Measurements from ENCODE around the gene UCMA. TPM values are rescaled to one million over a fixed set of nuclear protein-coding genes. Genes with fewer than 3 reads are reported as not detected.

Gene UCMA
- total RNA-seq, 4 donors from 2014 or later: not detected

GRCh38 chr10:13184730-13185514 is 49.3 kb downstream of the UCMA start:
- H3K36me3 ChIP-seq: no peaks in the 10 kb centered on the region
- no peak for TF ChIP-seq CTCF (IDR thresholded peaks at IDR 0.05)
- TF ChIP-seq POLR2A (IDR thresholded peaks at IDR 0.05): peak in 1 of 2 donors; percentile 33
- peaks cover 0 to 16% of the 10 kb centered on the region in 2 donors for H3K4me1 ChIP-seq
- intact Hi-C loops (cut with DNase I): no loop called here
- no peak overlapping the region for H3K4me3 ChIP-seq (replicated peaks in 1 of 3)
- no peaks in the 10 kb centered on the region for H3K27me3 ChIP-seq
- peak; percentile 96 to 98 for DNase-seq
- H3K27ac ChIP-seq: peak overlapping the region; percentile 33 to 96 (median 90)
- 45 to 49% methylated on average over 3 to 5 of the region's 5 CpGs for WGBS, 2 donors
- no peaks in the 10 kb centered on the region for H3K9me3 ChIP-seq

- no peaks in the 10 kb centered on the region for H3K9me3 ChIP-seq
- 48 to 84% methylated on average over 2 of the region's 2 CpGs for WGBS, 2 donors
- no peaks in the 10 kb centered on the region for H3K36me3 ChIP-seq
- no peak for DNase-seq
- no peaks in the 10 kb centered on the region for H3K27me3 ChIP-seq
- no peak overlapping the region for H3K4me3 ChIP-seq (replicated peaks in 1 of 3)
- TF ChIP-seq CTCF (IDR thresholded peaks at IDR 0.05): no peak
- no peak for TF ChIP-seq POLR2A (IDR thresholded peaks at IDR 0.05)
- H3K27ac ChIP-seq: peak overlapping the region; percentile 59 to 96 (median 63)
- intact Hi-C loops (cut with DNase I): no loop called here
- peaks cover 0 to 16% of the 10 kb centered on the region in 2 donors for H3K4me1 ChIP-seq
These were observed 49.9 kb downstream of the UCMA start for GRCh38 chr10:13184276-13184675.

GRCh38 chr10:13183625-13184024 is 50.5 kb downstream of the UCMA start:
- DNase-seq: peak in 1 of 2 donors; percentile 16
- Histone ChIP-seq H3K4me3 (replicated peaks in 1 of 3) (no peak overlapping the region), H3K27me3 (no peaks in the 10 kb centered on the region), H3K9me3 (no peaks in the 10 kb centered on the region), H3K27ac (peak overlapping the region; percentile 59 to 96 (median 63)), H3K36me3 (no peaks in the 10 kb centered on the region), H3K4me1 (peaks cover 0 to 16% of the 10 kb centered on the region in 2 donors)
- TF ChIP-seq CTCF (IDR thresholded peaks at IDR 0.05) (no peak), POLR2A (IDR thresholded peaks at IDR 0.05) (no peak)
- 76 to 81% methylated on average over 5 of the region's 5 CpGs for WGBS, 2 donors
- intact Hi-C loops (cut with DNase I): no loop called here

- Histone ChIP-seq H3K27me3 (no peaks in the 10 kb centered on the region), H3K4me1 (peaks cover 0 to 16% of the 10 kb centered on the region in 2 donors), H3K27ac (no peak overlapping the region), H3K9me3 (no peaks in the 10 kb centered on the region), H3K36me3 (no peaks in the 10 kb centered on the region), H3K4me3 (replicated peaks in 1 of 3) (no peak overlapping the region)
- intact Hi-C loops (cut with DNase I): no loop called here
- DNase-seq: no peak
- TF ChIP-seq CTCF (IDR thresholded peaks at IDR 0.05) (no peak), POLR2A (IDR thresholded peaks at IDR 0.05) (no peak)
- WGBS, 2 donors: 88 to 91% methylated on average over 1 of the region's 1 CpG
These were observed 51.8 kb downstream of the UCMA start for GRCh38 chr10:13182424-13182823.

- intact Hi-C loops (cut with DNase I): no loop called here
- no peak overlapping the region for H3K27ac ChIP-seq
- no peak overlapping the region for H3K4me3 ChIP-seq (replicated peaks in 1 of 3)
- peaks cover 0 to 16% of the 10 kb centered on the region in 2 donors for H3K4me1 ChIP-seq
- no peaks in the 10 kb centered on the region for H3K36me3 ChIP-seq
- no peak for DNase-seq
- WGBS, 2 donors: 95 to 99% methylated on average over 4 of the region's 4 CpGs
- H3K9me3 ChIP-seq: no peaks in the 10 kb centered on the region
- H3K27me3 ChIP-seq: no peaks in the 10 kb centered on the region
- TF ChIP-seq CTCF (IDR thresholded peaks at IDR 0.05) (no peak), POLR2A (IDR thresholded peaks at IDR 0.05) (no peak)
These were observed 53.4 kb downstream of the UCMA start for GRCh38 chr10:13180788-13181187.
